SK-N-SH treated with all-trans-retinoic acid at 6 μM for 48 hours (cell line): Measurements from ENCODE around the gene GRM5.

Source experiments
- ATAC-seq: fragments of 200-7000 bp; cut with Tn5 transposase; 3 replicates; pipeline ENCODE4 v1.9.1; 2020; ENCODE audit warnings: mild to moderate bottlenecking, moderate library complexity
- ARNTL ChIP-seq: fragments of 450-650 bp; formaldehyde crosslinking; IDR thresholded peaks from 2 replicates; pipeline ENCODE4 v1.5.0; 2020; ENCODE audit warnings: low read depth, mild to moderate bottlenecking, moderate library complexity, borderline replicate concordance
- BACH2 ChIP-seq: fragments of 250-450 bp; sonication (Bioruptor Pico); IDR thresholded peaks from 2 replicates; pipeline ENCODE4 v1.9.0; 2021; ENCODE audit warnings: mild to moderate bottlenecking, borderline replicate concordance
- CREB5 ChIP-seq: fragments of 250-450 bp; sonication (Bioruptor Pico); IDR thresholded peaks from 2 replicates; pipeline ENCODE4 v1.5.1; 2020; ENCODE audit warnings: low read depth, mild to moderate bottlenecking, moderate library complexity
- CSDC2 ChIP-seq: fragments of 250-450 bp; sonication (Bioruptor Pico); IDR thresholded peaks from 2 replicates; pipeline ENCODE4 v1.5.0; 2020; ENCODE audit warnings: mild to moderate bottlenecking, moderate library complexity
- ESRRG ChIP-seq: fragments of 250-450 bp; sonication (Bioruptor Pico); IDR thresholded peaks from 2 replicates; pipeline ENCODE4 v1.6.1; 2021; ENCODE audit warnings: mild to moderate bottlenecking
- GLIS3 ChIP-seq: fragments of 250-450 bp; sonication (Bioruptor Pico); IDR thresholded peaks from 2 replicates; pipeline ENCODE4 v1.5.0; 2020; ENCODE audit warnings: mild to moderate bottlenecking, moderate library complexity
- ISL1 ChIP-seq: fragments of 250-450 bp; sonication (Bioruptor Pico); IDR thresholded peaks from 2 replicates; pipeline ENCODE4 v2.1.2; 2022; ENCODE audit warnings: mild to moderate bottlenecking, moderate library complexity
- OSR1 ChIP-seq: fragments of 250-450 bp; sonication (Bioruptor Pico); IDR thresholded peaks from 2 replicates; pipeline ENCODE4 v1.8.0; 2022; ENCODE audit warnings: moderate library complexity, mild to moderate bottlenecking, inconsistent platforms
- PATZ1 ChIP-seq: fragments of 250-450 bp; sonication (Bioruptor Pico); IDR thresholded peaks from 2 replicates; pipeline ENCODE4 v1.8.0; 2020; ENCODE audit warnings: mild to moderate bottlenecking, moderate library complexity, borderline replicate concordance
- PPARA ChIP-seq: fragments of 250-450 bp; sonication (Bioruptor Pico); IDR thresholded peaks from 2 replicates; pipeline ENCODE4 v1.5.0; 2020; ENCODE audit warnings: mild to moderate bottlenecking, borderline replicate concordance
- RARB ChIP-seq: fragments of 250-450 bp; sonication (Bioruptor Pico); IDR thresholded peaks from 2 replicates; pipeline ENCODE4 v1.8.0; 2021; ENCODE audit warnings: mild to moderate bottlenecking, moderate library complexity
- SNAI2 ChIP-seq: fragments of 250-450 bp; sonication (Bioruptor Pico); IDR thresholded peaks from 2 replicates; pipeline ENCODE4 v1.5.0; 2020; ENCODE audit warnings: mild to moderate bottlenecking, moderate library complexity
- TCF4 ChIP-seq: fragments of 250-450 bp; sonication (Bioruptor Pico); IDR thresholded peaks from 2 replicates; pipeline ENCODE4 v1.8.0; 2021; ENCODE audit warnings: mild to moderate bottlenecking, moderate library complexity, borderline replicate concordance
- TOX ChIP-seq: fragments of 250-450 bp; sonication (Bioruptor Pico); IDR thresholded peaks from 2 replicates; pipeline ENCODE4 v1.8.0; 2021; ENCODE audit warnings: mild to moderate bottlenecking, moderate library complexity, borderline replicate concordance
- ZC3H10 ChIP-seq: fragments of 250-450 bp; sonication (Bioruptor Pico); IDR thresholded peaks from 2 replicates; pipeline ENCODE4 v1.5.1; 2021; ENCODE audit warnings: mild to moderate bottlenecking, moderate library complexity
- ZFP3 ChIP-seq: fragments of 250-450 bp; sonication (Bioruptor Pico); IDR thresholded peaks from 2 replicates; pipeline ENCODE4 v1.5.0; 2020; ENCODE audit warnings: mild to moderate bottlenecking, moderate library complexity
- ZFP30 ChIP-seq: fragments of 450-650 bp; formaldehyde crosslinking; IDR thresholded peaks from 2 replicates; pipeline ENCODE4 v1.5.0; 2022; ENCODE audit warnings: mild to moderate bottlenecking, moderate library complexity
- ZNF70 ChIP-seq: fragments of 450-650 bp; formaldehyde crosslinking; IDR thresholded peaks from 2 replicates; pipeline ENCODE4 v1.5.0; 2020; ENCODE audit warnings: mild to moderate bottlenecking, moderate library complexity
- ZNF8 ChIP-seq: fragments of 450-650 bp; formaldehyde crosslinking; IDR thresholded peaks from 2 replicates; pipeline ENCODE4 v1.5.0; 2020; ENCODE audit warnings: mild to moderate bottlenecking, moderate library complexity
- TF ChIP-seq, protein P1 (sequence below): fragments of 250-450 bp; sonication (Bioruptor Pico); IDR thresholded peaks from 2 replicates; pipeline ENCODE4 v1.5.0; 2020; ENCODE audit warnings: mild to moderate bottlenecking, moderate library complexity

Gene GRM5

DNA sequence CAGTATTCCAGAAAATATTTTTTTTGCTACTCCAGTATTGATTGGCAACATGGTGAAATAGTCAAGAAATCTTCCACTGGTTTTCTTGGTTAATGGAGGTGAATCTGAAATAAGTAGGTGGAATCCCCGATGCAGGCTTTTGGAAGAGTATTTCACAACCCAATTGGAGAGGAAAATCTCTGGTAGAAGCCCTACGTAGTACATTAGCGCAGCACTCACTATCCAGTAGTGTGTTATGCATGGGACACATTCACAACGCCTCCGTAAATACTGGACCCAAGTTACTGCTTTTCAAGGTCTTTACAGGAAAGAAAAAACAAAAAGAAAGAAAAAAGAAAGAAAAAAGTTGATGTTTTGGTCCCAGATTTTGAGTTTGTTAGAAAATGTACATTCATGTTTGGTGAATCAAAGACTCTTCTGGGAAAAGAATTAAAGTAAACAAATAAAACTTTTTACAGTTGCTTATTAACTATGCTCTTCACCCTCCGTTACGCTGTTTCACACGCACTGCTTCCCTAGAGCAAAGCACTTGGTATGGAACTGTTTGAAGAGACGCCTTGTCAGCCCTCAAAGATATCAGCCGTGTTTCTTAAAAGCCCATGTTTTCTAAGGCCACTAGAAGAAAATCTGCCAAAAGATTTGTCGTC is 557.9 kb downstream of the GRM5 start:
- no peak for ATAC-seq
- TF ChIP-seq CSDC2 (CRISPR knock-in tag) = no peak
- TF ChIP-seq GLIS3 = no peak
- TF ChIP-seq PPARA (CRISPR knock-in tag) = no peak
- TF ChIP-seq, protein P1, sequence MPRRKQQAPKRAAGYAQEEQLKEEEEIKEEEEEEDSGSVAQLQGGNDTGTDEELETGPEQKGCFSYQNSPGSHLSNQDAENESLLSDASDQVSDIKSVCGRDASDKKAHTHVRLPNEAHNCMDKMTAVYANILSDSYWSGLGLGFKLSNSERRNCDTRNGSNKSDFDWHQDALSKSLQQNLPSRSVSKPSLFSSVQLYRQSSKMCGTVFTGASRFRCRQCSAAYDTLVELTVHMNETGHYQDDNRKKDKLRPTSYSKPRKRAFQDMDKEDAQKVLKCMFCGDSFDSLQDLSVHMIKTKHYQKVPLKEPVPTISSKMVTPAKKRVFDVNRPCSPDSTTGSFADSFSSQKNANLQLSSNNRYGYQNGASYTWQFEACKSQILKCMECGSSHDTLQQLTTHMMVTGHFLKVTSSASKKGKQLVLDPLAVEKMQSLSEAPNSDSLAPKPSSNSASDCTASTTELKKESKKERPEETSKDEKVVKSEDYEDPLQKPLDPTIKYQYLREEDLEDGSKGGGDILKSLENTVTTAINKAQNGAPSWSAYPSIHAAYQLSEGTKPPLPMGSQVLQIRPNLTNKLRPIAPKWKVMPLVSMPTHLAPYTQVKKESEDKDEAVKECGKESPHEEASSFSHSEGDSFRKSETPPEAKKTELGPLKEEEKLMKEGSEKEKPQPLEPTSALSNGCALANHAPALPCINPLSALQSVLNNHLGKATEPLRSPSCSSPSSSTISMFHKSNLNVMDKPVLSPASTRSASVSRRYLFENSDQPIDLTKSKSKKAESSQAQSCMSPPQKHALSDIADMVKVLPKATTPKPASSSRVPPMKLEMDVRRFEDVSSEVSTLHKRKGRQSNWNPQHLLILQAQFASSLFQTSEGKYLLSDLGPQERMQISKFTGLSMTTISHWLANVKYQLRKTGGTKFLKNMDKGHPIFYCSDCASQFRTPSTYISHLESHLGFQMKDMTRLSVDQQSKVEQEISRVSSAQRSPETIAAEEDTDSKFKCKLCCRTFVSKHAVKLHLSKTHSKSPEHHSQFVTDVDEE (CRISPR knock-in tag) = no peak
- no peak for TF ChIP-seq ZFP3 (CRISPR knock-in tag)
- no peak for TF ChIP-seq OSR1 (CRISPR knock-in tag)
- no peak for TF ChIP-seq CREB5 (CRISPR knock-in tag)
- no peak for TF ChIP-seq ZC3H10
- no peak for TF ChIP-seq ISL1 (CRISPR knock-in tag)
- no peak for TF ChIP-seq SNAI2
- TF ChIP-seq, all 23 proteins: peak for 0

DNA sequence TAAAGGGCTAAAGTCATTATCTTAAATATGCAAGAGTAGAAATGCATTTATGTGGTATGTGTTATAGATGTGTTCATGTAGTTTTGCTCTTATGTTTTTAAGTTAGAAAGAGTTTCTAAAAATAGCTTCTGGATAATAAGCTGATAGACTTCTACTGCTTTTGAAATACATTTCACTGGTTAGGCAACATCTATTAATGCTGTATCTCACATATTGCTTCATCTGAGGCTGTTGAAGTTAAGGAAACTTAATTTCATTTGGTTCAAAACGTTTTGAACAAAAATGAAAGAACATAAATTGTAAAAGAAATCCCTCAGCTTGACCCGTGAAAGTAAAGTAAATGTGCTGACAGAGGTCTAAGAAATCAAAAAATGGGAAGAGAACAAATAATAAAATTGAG is 564.2 kb downstream of the GRM5 start:
- TF ChIP-seq ZNF70 (CRISPR knock-in tag) = no peak
- TF ChIP-seq TOX (CRISPR knock-in tag) = no peak
- TF ChIP-seq GLIS3 = no peak
- TF ChIP-seq BACH2 = no peak
- TF ChIP-seq CREB5 (CRISPR knock-in tag) = no peak
- TF ChIP-seq ZFP3 (CRISPR knock-in tag) = no peak
- TF ChIP-seq ARNTL (CRISPR knock-in tag) = no peak
- TF ChIP-seq ZNF8 (CRISPR knock-in tag) = no peak
- TF ChIP-seq ZC3H10 = no peak
- TF ChIP-seq OSR1 (CRISPR knock-in tag) = no peak
- no peak for TF ChIP-seq SNAI2
- no peak for TF ChIP-seq PPARA (CRISPR knock-in tag)
- TF ChIP-seq, protein P1 (CRISPR knock-in tag) = no peak
- no peak for TF ChIP-seq CSDC2 (CRISPR knock-in tag)
- no peak for ATAC-seq

DNA sequence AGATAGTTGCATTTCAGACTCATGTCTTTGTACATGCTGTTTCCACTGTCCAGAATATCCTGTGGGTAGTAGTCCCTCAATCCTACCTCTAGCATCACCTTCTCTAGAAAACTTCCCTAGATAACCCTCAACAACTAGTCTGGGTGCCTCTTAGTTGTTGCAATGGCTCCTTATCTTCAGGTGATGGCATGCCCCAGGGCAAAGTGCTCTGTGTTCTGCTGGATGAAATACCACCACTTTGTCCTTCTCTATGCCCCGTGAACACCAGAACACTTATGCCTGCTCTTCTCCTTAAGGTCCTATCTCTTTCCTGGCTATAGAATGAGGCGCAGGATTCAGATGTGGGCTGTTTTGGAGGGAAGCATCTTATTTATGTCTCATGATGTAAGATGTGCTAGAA is 569.9 kb downstream of the GRM5 start:
- TF ChIP-seq ZNF70 (CRISPR knock-in tag) (no peak), ARNTL (CRISPR knock-in tag) (no peak), TOX (CRISPR knock-in tag) (no peak), ESRRG (CRISPR knock-in tag) (no peak), TCF4 (CRISPR knock-in tag) (no peak), ZFP30 (CRISPR knock-in tag) (no peak), GLIS3 (no peak), BACH2 (no peak), CSDC2 (CRISPR knock-in tag) (no peak), RARB (CRISPR knock-in tag) (no peak), ISL1 (CRISPR knock-in tag) (no peak), ZC3H10 (no peak), ZNF8 (CRISPR knock-in tag) (no peak), PPARA (CRISPR knock-in tag) (no peak), ZFP3 (CRISPR knock-in tag) (no peak), PATZ1 (CRISPR knock-in tag) (no peak)
- ATAC-seq = no peak
